Stimulated activated CD8-positive, alpha-beta memory T cell treated with anti-CD3 and anti-CD28 coated beads, Interleukin-12 subunit alpha, Interleukin-12 subunit beta, amount 100 ng/mL, for 24 hours (primary cell): ENCODE measurements around the gene APBB1IP.

Source experiments
- DNase-seq: peaks from one replicate; pipeline ENCODE4 v3.0.0-alpha.2; 2020; ENCODE audit errors: extremely low read depth

Gene APBB1IP

GRCh38 chr10:26507441-26507840, 69.3 kb downstream of the APBB1IP start:
- DNase-seq = no peak

- no peak for DNase-seq
These were observed 69.9 kb downstream of the APBB1IP start for GRCh38 chr10:26508016-26508415.

GRCh38 chr10:26509307-26509706, 71.2 kb downstream of the APBB1IP start:
- no peak for DNase-seq

- DNase-seq = no peak
These were observed 75.0 kb downstream of the APBB1IP start for GRCh38 chr10:26513101-26513500.

- DNase-seq = no peak
These were observed 78.5 kb downstream of the APBB1IP start for GRCh38 chr10:26516540-26517101.

- no peak for DNase-seq
These were observed 79.2 kb downstream of the APBB1IP start for GRCh38 chr10:26517141-26517867.

GRCh38 chr10:26519803-26520202, 81.7 kb downstream of the APBB1IP start:
- DNase-seq = no peak

- DNase-seq = no peak
These were observed 82.4 kb downstream of the APBB1IP start for GRCh38 chr10:26520575-26520974.

- DNase-seq = no peak
These were observed 86.2 kb downstream of the APBB1IP start for GRCh38 chr10:26524161-26524896.

- no peak for DNase-seq
These were observed 87.4 kb downstream of the APBB1IP start for GRCh38 chr10:26525586-26525985.

GRCh38 chr10:26527018-26527417, 88.9 kb downstream of the APBB1IP start:
- no peak for DNase-seq

- DNase-seq = no peak
These were observed 89.9 kb downstream of the APBB1IP start for GRCh38 chr10:26528048-26528447.

GRCh38 chr10:26528715-26529393, 90.7 kb downstream of the APBB1IP start:
- DNase-seq = no peak

- DNase-seq = no peak
These were observed 96.2 kb downstream of the APBB1IP start for GRCh38 chr10:26534384-26534783.

GRCh38 chr10:26540601-26541000, 102.5 kb downstream of the APBB1IP start:
- no peak for DNase-seq

- DNase-seq = no peak
These were observed 105.6 kb downstream of the APBB1IP start for GRCh38 chr10:26543567-26544306.

- DNase-seq = no peak
These were observed 106.8 kb downstream of the APBB1IP start for GRCh38 chr10:26544932-26545331.

- no peak for DNase-seq
These were observed 112.8 kb downstream of the APBB1IP start for GRCh38 chr10:26550774-26551526.

GRCh38 chr10:26554246-26554645, 116.1 kb downstream of the APBB1IP start:
- DNase-seq = no peak

- DNase-seq = no peak
These were observed 117.7 kb downstream of the APBB1IP start for GRCh38 chr10:26555719-26556368.
